ENCODE measurements around the gene LEMD3.

- TF ChIP-seq CTCF (conservative IDR thresholded peaks at IDR 0.05 in 1 of 2, IDR thresholded peaks at IDR 0.05 in 1 of 2; ENCODE audit: low read depth in 1 of 2, low read length in 2 of 2) (no peak), EZH2 (IDR thresholded peaks at IDR 0.05; ENCODE audit: low read length, missing control alignments) (no peak)
Observed at GRCh38 chr12:65292241-65292640, 122.9 kb downstream of the LEMD3 start.

All from fibroblast of lung (primary cell).